Measurements from ENCODE around the gene DAPK1.

Gene DAPK1

DNA sequence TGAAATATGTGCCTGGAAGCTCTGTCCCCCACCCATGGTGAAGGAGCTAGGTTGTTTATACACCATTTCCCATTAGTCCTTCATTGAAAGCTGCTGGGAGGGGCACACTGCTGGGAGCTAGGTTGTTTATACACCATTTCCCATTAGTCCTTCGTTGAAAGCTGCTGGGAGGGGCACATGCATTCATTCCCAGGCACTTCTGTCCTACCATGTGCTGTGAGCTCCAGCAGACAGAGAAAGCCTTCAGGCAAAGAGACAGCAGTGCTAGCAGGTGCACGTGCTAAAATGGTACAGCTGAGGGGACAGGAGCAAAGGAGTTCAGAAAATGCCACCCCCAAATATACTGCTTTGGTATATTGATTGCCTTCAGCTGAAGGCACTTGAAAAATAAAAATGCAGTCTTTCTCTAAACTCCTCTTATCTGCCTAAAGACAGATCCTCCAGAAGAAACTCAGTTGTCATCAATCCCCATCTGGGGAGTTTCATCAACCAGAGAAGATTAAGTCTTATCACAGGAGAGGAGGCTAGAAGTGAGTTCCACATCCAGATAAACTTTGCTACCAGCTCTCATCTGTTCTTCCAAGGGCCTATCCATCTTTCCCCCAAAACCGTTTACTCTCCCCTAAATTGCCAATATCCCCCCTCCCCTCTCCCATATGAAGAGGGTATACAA lies 27.7 kb upstream of the DAPK1 start:
- no peak overlapping the region for H3K4me3 ChIP-seq (ENCODE audit: low read length)
- H3K9ac ChIP-seq (ENCODE audit: low read length), result no peak overlapping the region
- no peak overlapping the region for H3K27ac ChIP-seq (ENCODE audit: low read length)
- TF ChIP-seq EZH2phosphoT487 (IDR thresholded peaks at IDR 0.05; ENCODE audit: low read depth), result no peak
- TF ChIP-seq, protein P1, sequence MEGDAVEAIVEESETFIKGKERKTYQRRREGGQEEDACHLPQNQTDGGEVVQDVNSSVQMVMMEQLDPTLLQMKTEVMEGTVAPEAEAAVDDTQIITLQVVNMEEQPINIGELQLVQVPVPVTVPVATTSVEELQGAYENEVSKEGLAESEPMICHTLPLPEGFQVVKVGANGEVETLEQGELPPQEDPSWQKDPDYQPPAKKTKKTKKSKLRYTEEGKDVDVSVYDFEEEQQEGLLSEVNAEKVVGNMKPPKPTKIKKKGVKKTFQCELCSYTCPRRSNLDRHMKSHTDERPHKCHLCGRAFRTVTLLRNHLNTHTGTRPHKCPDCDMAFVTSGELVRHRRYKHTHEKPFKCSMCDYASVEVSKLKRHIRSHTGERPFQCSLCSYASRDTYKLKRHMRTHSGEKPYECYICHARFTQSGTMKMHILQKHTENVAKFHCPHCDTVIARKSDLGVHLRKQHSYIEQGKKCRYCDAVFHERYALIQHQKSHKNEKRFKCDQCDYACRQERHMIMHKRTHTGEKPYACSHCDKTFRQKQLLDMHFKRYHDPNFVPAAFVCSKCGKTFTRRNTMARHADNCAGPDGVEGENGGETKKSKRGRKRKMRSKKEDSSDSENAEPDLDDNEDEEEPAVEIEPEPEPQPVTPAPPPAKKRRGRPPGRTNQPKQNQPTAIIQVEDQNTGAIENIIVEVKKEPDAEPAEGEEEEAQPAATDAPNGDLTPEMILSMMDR (IDR thresholded peaks at IDR 0.05; ENCODE audit: low read depth, low read length), result no peak
- no peaks in the 10 kb centered on the region for H3K4me1 ChIP-seq (ENCODE audit: low read length)
- no peak overlapping the region for H2AFZ ChIP-seq (ENCODE audit: low read depth, low read length)
- no peaks in the 10 kb centered on the region for H3K79me2 ChIP-seq (ENCODE audit: low read length)
- no peak overlapping the region for H3K4me2 ChIP-seq (ENCODE audit: low read length)
- no peaks in the 10 kb centered on the region for H3K27me3 ChIP-seq (ENCODE audit: low read depth, low read length)
- no peaks in the 10 kb centered on the region for H4K20me1 ChIP-seq (ENCODE audit: insufficient read depth, low read length)
- H3K36me3 ChIP-seq (replicated peaks; ENCODE audit: low read depth, low read length), result no peaks in the 10 kb centered on the region
- no peaks in the 10 kb centered on the region for H3K9me3 ChIP-seq (ENCODE audit: insufficient read depth, low read length)

DNA sequence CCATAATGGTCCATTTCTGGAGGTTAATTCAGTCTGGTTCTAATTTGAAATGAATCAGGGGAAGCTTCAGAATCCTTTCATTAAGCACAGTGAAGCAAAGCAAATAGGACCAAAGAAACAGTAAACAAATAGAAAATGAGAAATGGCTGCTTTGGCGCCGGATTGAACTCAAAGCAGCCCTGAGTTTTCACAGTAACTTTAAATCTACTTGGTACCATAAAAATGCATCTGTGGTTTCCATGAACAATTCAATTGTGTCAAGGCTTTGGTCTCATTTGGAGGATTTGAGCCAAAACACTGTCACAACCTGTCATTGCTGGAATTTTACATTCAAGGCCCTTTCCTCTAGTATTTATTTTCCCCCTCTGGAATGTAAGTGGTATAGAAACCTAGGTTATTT lies 25.9 kb upstream of the DAPK1 start:
- H2AFZ ChIP-seq (ENCODE audit: low read depth, low read length), result no peak overlapping the region
- H4K20me1 ChIP-seq (ENCODE audit: insufficient read depth, low read length), result no peaks in the 10 kb centered on the region
- no peak overlapping the region for H3K4me3 ChIP-seq (ENCODE audit: low read length)
- H3K9ac ChIP-seq (ENCODE audit: low read length), result no peak overlapping the region
- H3K27ac ChIP-seq (ENCODE audit: low read length), result no peak overlapping the region
- no peaks in the 10 kb centered on the region for H3K4me1 ChIP-seq (ENCODE audit: low read length)
- TF ChIP-seq, protein P1 (IDR thresholded peaks at IDR 0.05; ENCODE audit: low read depth, low read length), result no peak
- no peak for TF ChIP-seq EZH2phosphoT487 (IDR thresholded peaks at IDR 0.05; ENCODE audit: low read depth)
- H3K79me2 ChIP-seq (ENCODE audit: low read length), result no peaks in the 10 kb centered on the region
- no peaks in the 10 kb centered on the region for H3K27me3 ChIP-seq (ENCODE audit: low read depth, low read length)
- H3K4me2 ChIP-seq (ENCODE audit: low read length), result no peak overlapping the region
- H3K36me3 ChIP-seq (replicated peaks; ENCODE audit: low read depth, low read length), result no peaks in the 10 kb centered on the region
- H3K9me3 ChIP-seq (ENCODE audit: insufficient read depth, low read length), result no peaks in the 10 kb centered on the region

DNA sequence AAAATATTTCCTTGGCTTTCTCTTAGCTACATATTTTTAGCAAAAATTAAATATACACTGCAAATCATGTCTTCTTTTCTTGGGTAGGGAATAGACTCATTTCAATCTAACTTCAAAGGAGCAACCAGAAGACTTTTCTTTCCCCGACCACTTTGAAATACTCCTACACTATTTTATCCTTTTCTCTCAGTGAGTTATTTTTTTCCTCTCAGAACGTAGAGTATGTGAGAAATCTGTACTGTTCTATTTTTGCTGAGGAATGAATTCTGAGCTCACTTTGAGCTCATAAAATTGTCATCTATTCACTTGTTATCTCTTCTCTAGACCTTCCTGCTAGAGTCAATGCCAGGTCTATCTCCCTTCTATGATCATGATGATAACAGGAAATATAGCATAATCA lies 22.2 kb upstream of the DAPK1 start:
- no peak overlapping the region for H3K9ac ChIP-seq (ENCODE audit: low read length)
- no peaks in the 10 kb centered on the region for H3K27me3 ChIP-seq (ENCODE audit: low read depth, low read length)
- peaks cover 9% of the 10 kb centered on the region for H3K4me1 ChIP-seq (ENCODE audit: low read length)
- no peaks in the 10 kb centered on the region for H3K36me3 ChIP-seq (replicated peaks; ENCODE audit: low read depth, low read length)
- no peaks in the 10 kb centered on the region for H3K9me3 ChIP-seq (ENCODE audit: insufficient read depth, low read length)
- no peak overlapping the region for H3K27ac ChIP-seq (ENCODE audit: low read length)
- H3K4me2 ChIP-seq (ENCODE audit: low read length), result no peak overlapping the region
- H2AFZ ChIP-seq (ENCODE audit: low read depth, low read length), result no peak overlapping the region
- H4K20me1 ChIP-seq (ENCODE audit: insufficient read depth, low read length), result no peaks in the 10 kb centered on the region
- no peak overlapping the region for H3K4me3 ChIP-seq (ENCODE audit: low read length)
- no peak for TF ChIP-seq EZH2phosphoT487 (IDR thresholded peaks at IDR 0.05; ENCODE audit: low read depth)
- TF ChIP-seq, protein P1 (IDR thresholded peaks at IDR 0.05; ENCODE audit: low read depth, low read length), result no peak
- H3K79me2 ChIP-seq (ENCODE audit: low read length), result no peaks in the 10 kb centered on the region

DNA sequence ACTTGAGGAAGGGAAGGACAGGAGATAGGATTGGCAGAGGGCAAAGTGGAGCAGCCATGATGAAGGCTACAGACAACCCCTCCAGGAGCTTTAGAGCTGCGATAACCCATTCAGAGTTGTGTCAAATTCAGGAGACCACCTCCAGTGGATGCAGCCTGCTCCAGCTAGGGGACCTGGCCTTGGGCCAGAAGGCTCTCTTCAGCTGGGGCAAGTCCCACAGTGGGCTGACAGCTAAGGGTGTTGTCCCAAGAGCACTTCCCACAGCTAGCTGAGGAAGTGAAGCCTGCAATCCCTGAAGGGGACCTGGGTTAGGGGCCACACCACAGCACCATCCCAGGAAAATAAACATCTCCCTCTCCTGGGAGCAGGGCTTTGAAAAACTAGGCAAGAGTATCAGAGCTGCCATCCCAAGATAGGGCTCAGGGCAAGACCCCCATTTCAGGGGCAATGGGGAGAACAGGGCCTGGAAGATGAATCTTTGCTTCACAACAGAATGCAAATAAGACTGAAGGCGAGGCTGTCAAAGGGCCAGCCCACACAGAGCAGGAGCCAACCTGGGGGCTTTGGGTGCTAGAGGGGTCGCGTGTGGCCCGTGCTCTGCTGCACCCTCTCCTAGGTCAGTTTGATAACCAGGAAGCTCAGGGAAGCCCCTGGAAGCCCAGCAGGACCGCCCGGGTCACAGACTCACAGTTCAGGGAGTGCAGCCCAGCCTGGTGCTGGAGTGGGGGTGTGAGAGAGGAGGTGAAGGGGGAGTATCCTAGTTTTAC lies 19.3 kb upstream of the DAPK1 start:
- Histone ChIP-seq H3K36me3 (replicated peaks; ENCODE audit: low read depth, low read length) (no peaks in the 10 kb centered on the region), H3K9ac (ENCODE audit: low read length) (no peak overlapping the region), H3K4me3 (ENCODE audit: low read length) (no peak overlapping the region), H2AFZ (ENCODE audit: low read depth, low read length) (no peak overlapping the region), H3K79me2 (ENCODE audit: low read length) (no peaks in the 10 kb centered on the region), H4K20me1 (ENCODE audit: insufficient read depth, low read length) (no peaks in the 10 kb centered on the region), H3K27me3 (ENCODE audit: low read depth, low read length) (no peaks in the 10 kb centered on the region), H3K9me3 (ENCODE audit: insufficient read depth, low read length) (no peaks in the 10 kb centered on the region), H3K4me1 (ENCODE audit: low read length) (peaks cover 9% of the 10 kb centered on the region), H3K27ac (ENCODE audit: low read length) (no peak overlapping the region), H3K4me2 (ENCODE audit: low read length) (no peak overlapping the region)
- no peak for TF ChIP-seq EZH2phosphoT487 (IDR thresholded peaks at IDR 0.05; ENCODE audit: low read depth)
- TF ChIP-seq, protein P1 (IDR thresholded peaks at IDR 0.05; ENCODE audit: low read depth, low read length), result no peak
